ENCODE data around the gene CYP1A1. TPM values are rescaled to one million over a fixed set of nuclear protein-coding genes. Genes with fewer than 3 reads are reported as not detected.

CYP1A1 gene
- total and polyA plus RNA-seq, 9 of the 15 experiments (the other 6 are each of a cell fraction or from before 2014, with no cell fraction given) = 0.04 to 0.13 (median 0.05) TPM; not detected in 5

DNA sequence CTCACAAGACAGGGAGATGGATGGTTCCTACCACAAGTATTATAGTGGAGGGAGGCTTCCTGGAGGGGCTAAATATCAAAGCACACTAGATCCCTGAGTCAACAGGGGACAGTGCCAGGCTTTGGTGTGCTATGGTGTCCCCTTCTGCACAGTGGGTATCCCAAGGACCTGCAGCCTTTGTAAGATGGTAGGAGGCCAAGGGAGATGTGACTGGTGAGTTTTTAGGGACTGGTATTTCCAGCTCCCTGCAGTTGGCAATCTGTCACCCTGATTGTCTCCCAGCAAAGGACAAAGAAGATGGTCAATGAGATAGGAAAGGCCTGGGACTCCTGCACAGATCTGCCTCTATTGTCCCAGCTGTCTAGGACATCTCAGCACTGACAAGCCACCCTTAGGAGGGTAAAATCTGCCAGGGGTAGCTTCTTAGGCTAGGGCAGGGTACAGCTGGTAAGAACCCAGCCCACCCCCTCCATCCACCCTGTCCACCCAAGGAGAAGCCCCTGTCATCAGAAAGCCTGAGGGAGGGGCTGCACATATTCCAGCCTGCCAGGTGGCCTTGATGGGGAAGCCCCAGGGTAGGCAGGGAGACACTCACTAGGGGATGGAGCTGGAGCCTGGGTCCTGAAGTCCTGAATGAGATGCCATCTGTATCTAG, 631 bp downstream of the CYP1A1 start:
- no peak overlapping the region for H2AFZ ChIP-seq (ENCODE audit: low read depth, low read length)
- H3K79me2 ChIP-seq (ENCODE audit: control insufficient read depth, insufficient read depth, low read length) = no peaks in the 10 kb centered on the region
- in situ Hi-C loops (cut with MboI) (no loop called here), intact Hi-C loops (cut with micrococcal nuclease) (no loop called here)
- no peaks in the 10 kb centered on the region for H3K9me3 ChIP-seq (replicated peaks; ENCODE audit: control insufficient read depth, insufficient read depth, low read depth, low read length)
- no peak for ATAC-seq
- DNase-seq (ENCODE audit: extremely low read depth in 1 of 4, low spot score in 3 of 4) = no peak
- ChIA-PET CTCF (ENCODE audit: low intra/inter-chr PET ratio) (no interaction called here), POLR2A (interaction anchor here (0.6 to 1.3 kb wide), 4 partner anchors 17 to 504 kb away, joined by 3 read pairs; no protein-coding TSS in a partner anchor)
- peaks cover 5 to 19% of the 10 kb centered on the region in 2 experiments; a peak in 2 of 5 replicates for H3K4me1 ChIP-seq (replicated peaks in 1 of 2; ENCODE audit: control insufficient read depth in 2 of 2, insufficient read depth in 2 of 2, low read length in 2 of 2)
- no TSS peak for BruUV-seq (replicated peaks)
- peaks cover 40 to 74% of the 10 kb centered on the region in 2 experiments for H3K27me3 ChIP-seq (ENCODE audit: control insufficient read depth in 2 of 2, insufficient read depth in 2 of 2, low read length in 2 of 2)
- no peaks in the 10 kb centered on the region for H3K36me3 ChIP-seq (ENCODE audit: control insufficient read depth, insufficient read depth, low read length)
- H4K20me1 ChIP-seq (replicated peaks; ENCODE audit: control insufficient read depth, insufficient read depth, low read length) = no peaks in the 10 kb centered on the region
- H3K4me3 ChIP-seq = no peak overlapping the region
- no peak for FAIRE-seq
- H3K9me1 ChIP-seq (ENCODE audit: control insufficient read depth, insufficient read depth, low read length) = no peaks in the 10 kb centered on the region
- H3K27ac ChIP-seq (ENCODE audit: extremely low read depth, low read depth, low read length) = no peak overlapping the region
- TF ChIP-seq, protein P1, sequence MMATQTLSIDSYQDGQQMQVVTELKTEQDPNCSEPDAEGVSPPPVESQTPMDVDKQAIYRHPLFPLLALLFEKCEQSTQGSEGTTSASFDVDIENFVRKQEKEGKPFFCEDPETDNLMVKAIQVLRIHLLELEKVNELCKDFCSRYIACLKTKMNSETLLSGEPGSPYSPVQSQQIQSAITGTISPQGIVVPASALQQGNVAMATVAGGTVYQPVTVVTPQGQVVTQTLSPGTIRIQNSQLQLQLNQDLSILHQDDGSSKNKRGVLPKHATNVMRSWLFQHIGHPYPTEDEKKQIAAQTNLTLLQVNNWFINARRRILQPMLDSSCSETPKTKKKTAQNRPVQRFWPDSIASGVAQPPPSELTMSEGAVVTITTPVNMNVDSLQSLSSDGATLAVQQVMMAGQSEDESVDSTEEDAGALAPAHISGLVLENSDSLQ (IDR thresholded peaks at IDR 0.05) = no peak
- TF ChIP-seq ZFX (CRISPR knock-in tag; IDR thresholded peaks at IDR 0.05) = no peak
- TF ChIP-seq HDAC2 (IDR thresholded peaks at IDR 0.05) = no peak
- no peak for TF ChIP-seq POLR2A (conservative IDR thresholded peaks at IDR 0.05)
- TF ChIP-seq HDAC3 (IDR thresholded peaks at IDR 0.05; ENCODE audit: borderline replicate concordance, partially characterized antibody) = no peak
- no peak for TF ChIP-seq POLR2H (tag; IDR thresholded peaks at IDR 0.05; ENCODE audit: low read depth)
- H3K9ac ChIP-seq (ENCODE audit: insufficient read depth in 1 of 2, low read depth in 2 of 2, low read length in 2 of 2) = no peak overlapping the region; a peak in 1 of 4 replicates
- H3K4me2 ChIP-seq (ENCODE audit: insufficient read depth, low read length) = no peak overlapping the region
